Measurements from ENCODE around the gene MMP25. TPM values are rescaled to one million over a fixed set of nuclear protein-coding genes. Genes with fewer than 3 reads are reported as not detected.

The MMP25 gene
- total RNA-seq, 1 experiment from 2014 or later, result 0.26 TPM

- Mint-ChIP-seq H3K27me3 (ENCODE audit: insufficient read depth, unreplicated experiment) (peaks cover 52% of the 10 kb centered on the region), H3K9me3 (ENCODE audit: unreplicated experiment) (no peaks in the 10 kb centered on the region), H3K27ac (ENCODE audit: low read depth, unreplicated experiment) (no peak overlapping the region), H3K4me1 (ENCODE audit: insufficient read depth, unreplicated experiment) (no peaks in the 10 kb centered on the region), H3K36me3 (ENCODE audit: insufficient read depth, unreplicated experiment) (no peaks in the 10 kb centered on the region), H3K4me3 (ENCODE audit: unreplicated experiment) (no peak overlapping the region)
- ChIA-PET CTCF (interaction anchor here (0.6 to 4.4 kb wide), 5 partner anchors 10 to 91 kb away, joined by 3 to 23 read pairs (median 5); no protein-coding TSS in a partner anchor), POLR2A (interaction anchor here (1.2 to 2.6 kb wide), 4 partner anchors 10 to 68 kb away, joined by 3 to 15 read pairs (median 4); partner anchors contain the start of gene TNFRSF12A)
- intact Hi-C loops (cut with micrococcal nuclease), result no loop called here
- TF ChIP-seq CTCF (IDR thresholded peaks at IDR 0.05; ENCODE audit: unreplicated experiment), result no peak
- BruUV-seq (replicated peaks), result no TSS peak
- peak; percentile 87 for DNase-seq (ENCODE audit: unreplicated experiment)
These were observed 8.1 kb upstream of the MMP25 start for GRCh38 chr16:3038256-3038655.

DNA sequence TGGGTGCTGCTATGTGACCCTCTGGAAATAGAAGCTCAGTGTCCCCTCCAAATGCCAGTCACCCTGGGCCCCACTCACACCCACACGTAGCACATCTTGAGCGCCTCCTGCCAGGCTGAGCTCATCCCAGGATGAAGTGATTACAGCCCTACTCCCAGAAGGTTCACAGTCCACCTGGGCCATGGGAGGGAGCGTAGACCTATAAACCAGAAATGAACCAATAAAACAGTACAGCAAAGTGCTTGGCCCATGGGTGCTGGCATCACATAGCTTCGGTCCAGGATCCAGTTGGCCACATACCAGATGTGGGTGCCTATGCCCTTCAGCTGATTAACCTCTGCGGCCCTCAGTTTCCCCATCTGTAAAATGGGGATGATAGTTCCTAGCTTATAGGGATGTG lies 7.5 kb upstream of the MMP25 start:
- ChIA-PET POLR2A (interaction anchor here (0.6 to 2.6 kb wide), 5 partner anchors 9 to 96 kb away, joined by 3 to 15 read pairs (median 3); partner anchors contain the start of genes TNFRSF12A and ZNF213), CTCF (interaction anchor here (0.6 to 4.4 kb wide), 3 partner anchors 11 to 90 kb away, joined by 3 to 23 read pairs (median 5); no protein-coding TSS in a partner anchor)
- BruUV-seq (replicated peaks), result no TSS peak
- H3K4me1 Mint-ChIP-seq (ENCODE audit: insufficient read depth, unreplicated experiment), result no peaks in the 10 kb centered on the region
- DNase-seq (ENCODE audit: unreplicated experiment), result no peak
- H3K27me3 Mint-ChIP-seq (ENCODE audit: insufficient read depth, unreplicated experiment), result peaks cover 52% of the 10 kb centered on the region
- no peaks in the 10 kb centered on the region for H3K9me3 Mint-ChIP-seq (ENCODE audit: unreplicated experiment)
- no peaks in the 10 kb centered on the region for H3K36me3 Mint-ChIP-seq (ENCODE audit: insufficient read depth, unreplicated experiment)
- TF ChIP-seq CTCF (IDR thresholded peaks at IDR 0.05; ENCODE audit: unreplicated experiment), result no peak
- no peak overlapping the region for H3K27ac Mint-ChIP-seq (ENCODE audit: low read depth, unreplicated experiment)
- no peak overlapping the region for H3K4me3 Mint-ChIP-seq (ENCODE audit: unreplicated experiment)
- intact Hi-C loops (cut with micrococcal nuclease), result no loop called here

DNA sequence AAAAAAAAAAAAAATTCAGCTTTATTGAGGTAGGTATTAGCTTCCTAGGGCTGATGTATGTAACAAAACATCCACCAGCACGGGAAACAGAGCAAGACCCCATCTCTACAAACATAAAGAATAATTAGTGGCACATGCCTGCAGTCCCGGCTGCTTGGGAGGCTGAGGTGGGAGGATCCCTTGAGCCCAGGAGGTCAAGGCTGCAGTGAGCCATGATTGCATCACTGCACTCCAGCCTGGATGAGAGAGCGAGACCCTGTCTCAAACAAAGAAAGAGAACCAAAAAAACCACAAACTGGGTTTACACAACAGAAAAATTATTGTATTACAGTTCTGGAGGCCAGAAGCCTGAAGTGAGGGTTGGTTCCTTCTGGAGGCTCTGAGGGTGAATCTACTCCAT lies 4.0 kb upstream of the MMP25 start:
- intact Hi-C loops (cut with micrococcal nuclease), result no loop called here
- no TSS peak for BruUV-seq (replicated peaks)
- Mint-ChIP-seq H3K9me3 (ENCODE audit: unreplicated experiment) (no peaks in the 10 kb centered on the region), H3K4me1 (ENCODE audit: insufficient read depth, unreplicated experiment) (no peaks in the 10 kb centered on the region), H3K4me3 (ENCODE audit: unreplicated experiment) (no peak overlapping the region), H3K27ac (ENCODE audit: low read depth, unreplicated experiment) (no peak overlapping the region), H3K27me3 (ENCODE audit: insufficient read depth, unreplicated experiment) (peaks cover 39% of the 10 kb centered on the region), H3K36me3 (ENCODE audit: insufficient read depth, unreplicated experiment) (no peaks in the 10 kb centered on the region)
- no peak for DNase-seq (ENCODE audit: unreplicated experiment)
- CTCF ChIA-PET, result interaction anchor here (0.6 to 3.8 kb wide), 6 partner anchors 10 to 52 kb away, joined by 3 to 36 read pairs (median 5); no protein-coding TSS in a partner anchor
- POLR2A ChIA-PET, result interaction anchor here (1.1 kb wide), 1 partner anchor 19 kb away, joined by 3 read pairs; the partner anchor contains the start of genes HCFC1R1 and THOC6
- TF ChIP-seq CTCF (IDR thresholded peaks at IDR 0.05; ENCODE audit: unreplicated experiment), result no peak

GRCh38 chr16:3044708-3045107 lies 1.7 kb upstream of the MMP25 start:
- TF ChIP-seq CTCF (IDR thresholded peaks at IDR 0.05; ENCODE audit: unreplicated experiment), result no peak
- no peak overlapping the region for H3K27ac Mint-ChIP-seq (ENCODE audit: low read depth, unreplicated experiment)
- POLR2A ChIA-PET, result no interaction called here
- H3K36me3 Mint-ChIP-seq (ENCODE audit: insufficient read depth, unreplicated experiment), result no peaks in the 10 kb centered on the region
- CTCF ChIA-PET, result interaction anchor here (0.7 kb wide), 1 partner anchor 1512 kb away, joined by 6 read pairs; the partner anchor contains the start of gene C16orf96
- no TSS peak for BruUV-seq (replicated peaks)
- peak overlapping the region; percentile 3 for H3K4me3 Mint-ChIP-seq (ENCODE audit: unreplicated experiment)
- intact Hi-C loops (cut with micrococcal nuclease), result no loop called here
- no peak for DNase-seq (ENCODE audit: unreplicated experiment)
- no peaks in the 10 kb centered on the region for H3K9me3 Mint-ChIP-seq (ENCODE audit: unreplicated experiment)
- peaks cover 38% of the 10 kb centered on the region for H3K27me3 Mint-ChIP-seq (ENCODE audit: insufficient read depth, unreplicated experiment)
- no peaks in the 10 kb centered on the region for H3K4me1 Mint-ChIP-seq (ENCODE audit: insufficient read depth, unreplicated experiment)

All from MCF 10A (cell line).